HEK293 (cell line): ENCODE results near the gene COBL.

Source experiments
- CTCF ChIA-PET: fragments of 350-600 bp; formaldehyde crosslinking; extraction: SDS; loops from one replicate; lab custom pipeline; 2021; ENCODE audit warnings: antibody characterized with exemption; lab: Yijun Ruan, JAX
- POLR2A ChIA-PET: fragments of 300-600 bp; formaldehyde crosslinking; extraction: SDS; loops from one replicate; lab custom pipeline; 2020; ENCODE audit warnings: antibody characterized with exemption, inconsistent platforms; lab: Yijun Ruan, JAX
- H3K27ac ChIP-seq: fragments of 200-500 bp; sonication (Bioruptor generic); 2 replicates; pipeline ENCODE4 v1.5.1; 2014; ENCODE audit warnings: low read depth, low read length, control low read depth, inconsistent platforms; ENCODE audit errors: extremely low read depth
- H3K36me3 ChIP-seq, 2 experiments: fragments of 200-500 bp in 1 of 2; sonication (Bioruptor generic) in 1 of 2; 1 replicate in 1 of 2; 2 replicates in 1 of 2; pipeline ENCODE4 v1.5.1; 2014 to 2017; ENCODE audit warnings: inconsistent platforms in 2 of 2, low read length in 2 of 2; ENCODE audit not compliant: control insufficient read depth in 2 of 2, insufficient read depth in 1 of 2
- H3K4me1 ChIP-seq: fragments of 200-500 bp; sonication (Bioruptor generic); 2 replicates; pipeline ENCODE4 v1.5.1; 2014; ENCODE audit warnings: mild to moderate bottlenecking, low read length, inconsistent platforms; ENCODE audit not compliant: control insufficient read depth, insufficient read depth
- H3K4me3 ChIP-seq: 2 replicates; pipeline ENCODE4 v1.5.1; 2011; ENCODE audit warnings: low read depth, mild to moderate bottlenecking, control low read depth, low read length, moderate library complexity
- H3K9me3 ChIP-seq: fragments of 200-500 bp; sonication (Bioruptor generic); 2 replicates; pipeline ENCODE4 v1.5.1; 2014; ENCODE audit warnings: low read depth, low read length, inconsistent platforms; ENCODE audit not compliant: control insufficient read depth, insufficient read depth
- GLI2 ChIP-seq: fragments of 450-650 bp; formaldehyde crosslinking; IDR thresholded peaks from 2 replicates; pipeline ENCODE4; 2017; ENCODE audit warnings: missing biosample characterization, missing genetic modification characterization, low read depth, borderline replicate concordance
- PATZ1 ChIP-seq: fragments of 450-650 bp; formaldehyde crosslinking; IDR thresholded peaks from 2 replicates; pipeline ENCODE4 v1.5.1; 2016; ENCODE audit warnings: missing biosample characterization, missing genetic modification characterization
- PRDM6 ChIP-seq: fragments of 450-650 bp; formaldehyde crosslinking; IDR thresholded peaks from 2 replicates; pipeline ENCODE4 v1.5.1; 2017; ENCODE audit warnings: missing biosample characterization, missing genetic modification characterization
- SALL2 ChIP-seq: fragments of 450-650 bp; formaldehyde crosslinking; IDR thresholded peaks from 2 replicates; pipeline ENCODE4 v1.5.0; 2017; ENCODE audit warnings: missing biosample characterization, mild to moderate bottlenecking, missing genetic modification characterization, borderline replicate concordance
- SP2 ChIP-seq: fragments of 450-650 bp; formaldehyde crosslinking; IDR thresholded peaks from 2 replicates; pipeline ENCODE4 v1.5.1; 2016; ENCODE audit warnings: missing biosample characterization, missing genetic modification characterization
- ZNF155 ChIP-seq: fragments of 450-650 bp; formaldehyde crosslinking; IDR thresholded peaks from 2 replicates; pipeline ENCODE4 v1.5.1; 2016; ENCODE audit warnings: missing biosample characterization, missing genetic modification characterization
- ZNF174 ChIP-seq: fragments of 450-650 bp; formaldehyde crosslinking; IDR thresholded peaks from 2 replicates; pipeline ENCODE4 v1.5.0; 2017; ENCODE audit warnings: missing biosample characterization, mild to moderate bottlenecking, missing genetic modification characterization
- ZNF211 ChIP-seq: fragments of 450-650 bp; formaldehyde crosslinking; IDR thresholded peaks from 2 replicates; pipeline ENCODE4 v1.5.1; 2016; ENCODE audit warnings: low read depth, missing biosample characterization, missing genetic modification characterization
- ZNF214 ChIP-seq: fragments of 450-650 bp; formaldehyde crosslinking; IDR thresholded peaks from 2 replicates; pipeline ENCODE4 v1.5.1; 2017; ENCODE audit warnings: missing biosample characterization, mild to moderate bottlenecking, missing genetic modification characterization, borderline replicate concordance
- ZNF26 ChIP-seq: fragments of 450-650 bp; formaldehyde crosslinking; IDR thresholded peaks from 2 replicates; pipeline ENCODE4 v1.5.1; 2016; ENCODE audit warnings: missing biosample characterization, missing genetic modification characterization
- ZNF266 ChIP-seq: fragments of 450-650 bp; formaldehyde crosslinking; IDR thresholded peaks from 2 replicates; pipeline ENCODE4 v1.5.1; 2016; ENCODE audit warnings: missing biosample characterization, missing genetic modification characterization, low read depth
- ZNF311 ChIP-seq: fragments of 450-650 bp; formaldehyde crosslinking; IDR thresholded peaks from 2 replicates; pipeline ENCODE4 v1.5.1; 2017; ENCODE audit warnings: missing biosample characterization, missing genetic modification characterization, borderline replicate concordance
- ZNF555 ChIP-seq: fragments of 450-650 bp; formaldehyde crosslinking; conservative IDR thresholded peaks from 2 replicates; pipeline ENCODE4 v1.5.1; 2017; ENCODE audit warnings: missing biosample characterization, mild to moderate bottlenecking, missing genetic modification characterization, inconsistent platforms
- ZNF600 ChIP-seq: fragments of 450-650 bp; formaldehyde crosslinking; IDR thresholded peaks from 2 replicates; pipeline ENCODE4 v1.5.1; 2016; ENCODE audit warnings: missing biosample characterization, missing genetic modification characterization
- ZNF785 ChIP-seq: fragments of 450-650 bp; formaldehyde crosslinking; IDR thresholded peaks from 2 replicates; pipeline ENCODE4 v1.5.1; 2016; ENCODE audit warnings: missing biosample characterization, missing genetic modification characterization
- TF ChIP-seq, protein P1 (sequence below): fragments of 450-650 bp; formaldehyde crosslinking; IDR thresholded peaks from 2 replicates; pipeline ENCODE4 v1.5.1; 2016; ENCODE audit warnings: missing biosample characterization, missing genetic modification characterization

COBL gene

GRCh38 chr7:51072281-51072680 lies 244.3 kb downstream of the COBL start (continued):
- TF ChIP-seq, protein P1, sequence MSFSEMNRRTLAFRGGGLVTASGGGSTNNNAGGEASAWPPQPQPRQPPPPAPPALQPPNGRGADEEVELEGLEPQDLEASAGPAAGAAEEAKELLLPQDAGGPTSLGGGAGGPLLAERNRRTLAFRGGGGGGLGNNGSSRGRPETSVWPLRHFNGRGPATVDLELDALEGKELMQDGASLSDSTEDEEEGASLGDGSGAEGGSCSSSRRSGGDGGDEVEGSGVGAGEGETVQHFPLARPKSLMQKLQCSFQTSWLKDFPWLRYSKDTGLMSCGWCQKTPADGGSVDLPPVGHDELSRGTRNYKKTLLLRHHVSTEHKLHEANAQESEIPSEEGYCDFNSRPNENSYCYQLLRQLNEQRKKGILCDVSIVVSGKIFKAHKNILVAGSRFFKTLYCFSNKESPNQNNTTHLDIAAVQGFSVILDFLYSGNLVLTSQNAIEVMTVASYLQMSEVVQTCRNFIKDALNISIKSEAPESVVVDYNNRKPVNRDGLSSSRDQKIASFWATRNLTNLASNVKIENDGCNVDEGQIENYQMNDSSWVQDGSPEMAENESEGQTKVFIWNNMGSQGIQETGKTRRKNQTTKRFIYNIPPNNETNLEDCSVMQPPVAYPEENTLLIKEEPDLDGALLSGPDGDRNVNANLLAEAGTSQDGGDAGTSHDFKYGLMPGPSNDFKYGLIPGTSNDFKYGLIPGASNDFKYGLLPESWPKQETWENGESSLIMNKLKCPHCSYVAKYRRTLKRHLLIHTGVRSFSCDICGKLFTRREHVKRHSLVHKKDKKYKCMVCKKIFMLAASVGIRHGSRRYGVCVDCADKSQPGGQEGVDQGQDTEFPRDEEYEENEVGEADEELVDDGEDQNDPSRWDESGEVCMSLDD: no peak

DNA sequence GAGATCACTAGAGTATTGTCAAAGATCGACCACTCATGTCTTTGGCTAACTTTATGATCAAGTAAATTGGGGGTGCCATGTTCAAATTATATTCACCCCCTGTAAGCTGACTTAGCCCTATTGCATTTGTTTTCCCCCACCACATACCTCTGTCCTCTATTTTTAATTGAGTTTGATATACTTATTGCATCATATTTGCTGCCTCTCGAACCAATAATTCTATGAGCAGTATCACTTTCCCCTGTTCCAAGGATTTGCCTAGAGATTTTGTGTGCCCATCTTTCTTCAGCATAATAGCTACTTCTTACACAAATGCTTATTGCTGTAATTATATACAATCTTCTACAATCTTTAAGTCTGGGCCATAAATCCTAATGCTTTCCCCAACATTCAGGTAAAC lies 245.2 kb downstream of the COBL start:
- POLR2A ChIA-PET: interaction anchor here (1.1 kb wide), 1 partner anchor 70 kb away, joined by 5 read pairs; no protein-coding TSS in a partner anchor
- Histone ChIP-seq H3K4me3 (no peak overlapping the region), H3K4me1 (no peaks in the 10 kb centered on the region), H3K9me3 (no peaks in the 10 kb centered on the region), H3K36me3 (no peaks in the 10 kb centered on the region), H3K27ac (no peak overlapping the region)
- CTCF ChIA-PET: interaction anchor here (0.6 to 1.4 kb wide), 6 partner anchors 21 to 979 kb away, joined by 3 to 8 read pairs (median 4); no protein-coding TSS in a partner anchor
- TF ChIP-seq ZNF155 (tag by site-specific recombination): no peak
- TF ChIP-seq ZNF214 (tag by site-specific recombination): no peak
- no peak for TF ChIP-seq ZNF174 (tag by site-specific recombination)
- no peak for TF ChIP-seq ZNF600 (tag by site-specific recombination)
- TF ChIP-seq PRDM6 (tag by site-specific recombination): no peak
- no peak for TF ChIP-seq ZNF555
- TF ChIP-seq SALL2 (tag by site-specific recombination): no peak
- no peak for TF ChIP-seq GLI2 (tag by site-specific recombination)
- no peak for TF ChIP-seq ZNF785 (tag by site-specific recombination)
- no peak for TF ChIP-seq SP2 (tag by site-specific recombination)
- no peak for TF ChIP-seq ZNF311
- no peak for TF ChIP-seq ZNF211 (tag by site-specific recombination)
- TF ChIP-seq ZNF26 (tag by site-specific recombination): no peak
- TF ChIP-seq PATZ1 (tag by site-specific recombination): no peak
- TF ChIP-seq ZNF266 (tag by site-specific recombination): no peak
- TF ChIP-seq, all 188 proteins: peak for 0
